Gastrocnemius medialis (tissue), 4 donors: ENCODE data around the gene ROR2. TPM values are rescaled to one million over a fixed set of nuclear protein-coding genes. Genes with fewer than 3 reads are reported as not detected.
"Not testable (repeated sequence)": the region's sequence is repeated elsewhere in the genome, so short reads cannot be mapped to it uniquely, and the experiment has no call there.

Experiments
- ATAC-seq, 2 donors: fragments of 150-250 bp; one replicate each; pipeline ENCODE4 v1.9.1; 2016
- DNase-seq, 2 donors: peaks; one replicate each; pipeline ENCODE4 v3.0.0-alpha.2; 2019
- H3K27ac ChIP-seq, 4 donors: fragments of 200-600 bp; sonication (generic); 1 replicate in 1 of 4; 2 replicates in 3 of 4; pipeline ENCODE4 v1.5.1; 2016 to 2018; ENCODE audit warnings: mild to moderate bottlenecking in 2 of 4, moderate library complexity in 1 of 4
- H3K27me3 ChIP-seq, 3 donors: fragments of 200-600 bp; sonication (generic) in 2 of 3; 1 replicate in 1 of 3; 2 replicates in 2 of 3; pipeline versions ENCODE4 v1.5.1 to v1.6.0; 2016 to 2019; ENCODE audit warnings: mild to moderate bottlenecking in 1 of 3, moderate library complexity in 1 of 3
- H3K36me3 ChIP-seq, 2 donors: fragments of 200-600 bp; sonication (generic) in 1 of 2; one replicate each; pipeline ENCODE4 v1.5.1; 2017 to 2018
- H3K4me1 ChIP-seq, 2 donors: fragments of 200-600 bp; sonication (generic) in 1 of 2; one replicate each; pipeline ENCODE4 v1.5.1; 2016 to 2017; ENCODE audit warnings: mild to moderate bottlenecking in 2 of 2
- H3K4me3 ChIP-seq, 4 donors: fragments of 200-600 bp; sonication (generic) in 3 of 4; 1 replicate in 1 of 4; 2 replicates in 3 of 4; pipeline ENCODE4 v1.5.1; 2016 to 2019; ENCODE audit warnings: mild to moderate bottlenecking in 2 of 4
- H3K9me3 ChIP-seq, 3 donors: fragments of 200-600 bp; sonication (generic) in 2 of 3; 1 replicate in 1 of 3; 2 replicates in 2 of 3; pipeline ENCODE4 v1.5.1; 2016 to 2019
- CTCF ChIP-seq, 5 experiments: fragments of 450-650 bp in 3 of 5; fragments of 200-600 bp in 2 of 5; sonication (generic) in 2 of 5; IDR thresholded peaks in 4 of 5; conservative IDR thresholded peaks in 1 of 5; 1 replicate in 4 of 5; 2 replicates in 1 of 5; pipeline ENCODE4 v1.5.1; 2016 to 2019; ENCODE audit warnings: antibody characterized with exemption in 5 of 5, mild to moderate bottlenecking in 3 of 5, moderate library complexity in 3 of 5
- POLR2A ChIP-seq, 2 donors: fragments of 450-650 bp; IDR thresholded peaks; one replicate each; pipeline ENCODE4 v1.6.1; 2017; ENCODE audit warnings: antibody characterized with exemption in 2 of 2, mild to moderate bottlenecking in 2 of 2, moderate library complexity in 2 of 2
- in situ Hi-C, 4 donors: fragments of 200-750 bp; cut with MboI; loops; one replicate each; pipeline versions ENCODE4 v1.15.0 to v1.8.0; 2017; ENCODE audit warnings: low sequenced_read_pairs in 4 of 4
- intact Hi-C: fragments of 100-400 bp; cut with DNase I; formaldehyde crosslinking; loops from one replicate; pipeline ENCODE4 v1.15.1; 2023; ENCODE audit warnings: low total_unique reads
- total RNA-seq, 4 donors: library from RNA; depleted of rRNA; stranded (reverse); fragments of >200 nt; gene quantifications; one replicate each; pipeline versions ENCODE4 v1.1.0 to v1.2.3, GENCODE V29; 2016

The ROR2 gene
- total RNA-seq, 4 donors from 2014 or later = 0.15 to 1.2 (median 0.61) TPM

GRCh38 chr9:91522481-91522880, 427.5 kb downstream of the ROR2 start:
- TF ChIP-seq CTCF (IDR thresholded peaks at IDR 0.05 in 4 of 5, conservative IDR thresholded peaks at IDR 0.05 in 1 of 5) = no peak
- TF ChIP-seq POLR2A (IDR thresholded peaks at IDR 0.05) = no peak
- H3K9me3 ChIP-seq = no peaks in the 10 kb centered on the region
- in situ Hi-C loops = no loop called here
- intact Hi-C loops = no loop called here
- ATAC-seq (no peak), DNase-seq (no peak)
- no peaks in the 10 kb centered on the region for H3K27me3 ChIP-seq
- H3K27ac ChIP-seq = no peak overlapping the region
- no peaks in the 10 kb centered on the region for H3K4me1 ChIP-seq
- H3K36me3 ChIP-seq = no peaks in the 10 kb centered on the region
- H3K4me3 ChIP-seq = no peak overlapping the region

GRCh38 chr9:91519520-91520277, 430.3 kb downstream of the ROR2 start:
- Histone ChIP-seq H3K9me3 (no peaks in the 10 kb centered on the region), H3K4me3 (no peak overlapping the region), H3K4me1 (peaks cover 0 to 6% of the 10 kb centered on the region in 2 donors), H3K27me3 (no peaks in the 10 kb centered on the region), H3K27ac (no peak overlapping the region), H3K36me3 (no peaks in the 10 kb centered on the region)
- intact Hi-C loops = no loop called here
- TF ChIP-seq POLR2A (IDR thresholded peaks at IDR 0.05) (no peak), CTCF (IDR thresholded peaks at IDR 0.05 in 4 of 5, conservative IDR thresholded peaks at IDR 0.05 in 1 of 5) (no peak)
- DNase-seq (no peak), ATAC-seq (no peak)
- in situ Hi-C loops = no loop called here

- TF ChIP-seq CTCF (IDR thresholded peaks at IDR 0.05 in 4 of 5, conservative IDR thresholded peaks at IDR 0.05 in 1 of 5) = no peak
- TF ChIP-seq POLR2A (IDR thresholded peaks at IDR 0.05) = no peak
- in situ Hi-C loops = no loop called here
- Histone ChIP-seq H3K4me3 (no peak overlapping the region), H3K9me3 (no peaks in the 10 kb centered on the region), H3K27me3 (no peaks in the 10 kb centered on the region), H3K36me3 (no peaks in the 10 kb centered on the region), H3K27ac (no peak overlapping the region), H3K4me1 (peaks cover 0 to 6% of the 10 kb centered on the region in 2 donors)
- no peak for ATAC-seq
- DNase-seq = no peak
- intact Hi-C loops = no loop called here
Observed at GRCh38 chr9:91518462-91518861, 431.6 kb downstream of the ROR2 start.

DNA sequence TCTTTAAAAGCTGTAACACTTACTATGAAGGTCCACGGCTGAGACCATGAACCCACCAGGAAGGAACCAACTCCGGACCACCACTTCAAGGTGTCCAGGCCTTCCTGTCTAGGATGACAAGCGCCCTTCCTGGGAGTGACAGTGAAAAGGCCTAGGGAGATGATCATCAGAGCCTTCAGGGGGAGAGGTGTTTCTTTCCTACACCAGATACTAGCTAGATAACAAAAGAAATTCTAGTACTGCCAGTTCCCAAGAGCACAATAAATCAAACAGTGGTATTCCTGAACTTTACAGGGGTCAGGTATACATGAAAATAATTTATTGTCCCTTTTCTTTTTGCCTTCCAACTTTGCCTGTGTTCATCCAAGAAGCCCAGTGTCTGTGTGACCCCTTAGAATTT, 432.2 kb downstream of the ROR2 start:
- Histone ChIP-seq H3K4me1 (peaks cover 0 to 6% of the 10 kb centered on the region in 2 donors), H3K4me3 (no peak overlapping the region), H3K36me3 (no peaks in the 10 kb centered on the region), H3K27ac (no peak overlapping the region), H3K27me3 (no peaks in the 10 kb centered on the region), H3K9me3 (no peaks in the 10 kb centered on the region)
- no peak for TF ChIP-seq CTCF (IDR thresholded peaks at IDR 0.05 in 4 of 5, conservative IDR thresholded peaks at IDR 0.05 in 1 of 5)
- no peak for TF ChIP-seq POLR2A (IDR thresholded peaks at IDR 0.05)
- intact Hi-C loops = no loop called here
- DNase-seq (no peak), ATAC-seq (no peak)
- in situ Hi-C loops = no loop called here

- H3K36me3 ChIP-seq, H3K4me1 ChIP-seq, H3K27ac ChIP-seq, intact Hi-C loops, H3K9me3 ChIP-seq, H3K27me3 ChIP-seq, ATAC-seq, in situ Hi-C loops, H3K4me3 ChIP-seq, DNase-seq: not testable (repeated sequence)
Observed at GRCh38 chr9:91517332-91517731, 432.7 kb downstream of the ROR2 start.
